ENCODE measurements around the gene C10orf143.
"Not testable (repeated sequence)": the region's sequence is repeated elsewhere in the genome, so short reads cannot be mapped to it uniquely, and the experiment has no call there.

C10orf143 gene

GRCh38 chr10:130110246-130111112 is at the start of gene C10orf143:
C10orf143 (minus strand) TSS chr10:130110830; CDS start chr10:130110772, 58 bp downstream.
- peak; percentile 97 for DNase-seq

- no peak for DNase-seq
These were observed 48.7 kb upstream of the C10orf143 start for GRCh38 chr10:130159192-130159794.

- DNase-seq = no peak
These were observed 35.4 kb upstream of the C10orf143 start for GRCh38 chr10:130146042-130146441.

- no peak for DNase-seq
These were observed 31.2 kb upstream of the C10orf143 start for GRCh38 chr10:130141878-130142277.

- DNase-seq = peak; percentile 19
These were observed 30.8 kb upstream of the C10orf143 start for GRCh38 chr10:130141460-130141859.

- DNase-seq = no peak
These were observed 30.4 kb upstream of the C10orf143 start for GRCh38 chr10:130141038-130141437.

- DNase-seq = no peak
These were observed 29.8 kb upstream of the C10orf143 start for GRCh38 chr10:130140425-130140824.

GRCh38 chr10:130138479-130138866 is 27.8 kb upstream of the C10orf143 start:
- DNase-seq = peak; percentile 57

- no peak for DNase-seq
These were observed 27.2 kb upstream of the C10orf143 start for GRCh38 chr10:130137659-130138478.

GRCh38 chr10:130137090-130137448 is 26.4 kb upstream of the C10orf143 start:
- DNase-seq = peak; percentile 30

- peak; percentile 83 for DNase-seq
These were observed 25.8 kb upstream of the C10orf143 start, which contains the start of gene GLRX3 for GRCh38 chr10:130136226-130137089. GLRX3 (plus strand) TSS chr10:130136391; CDS start chr10:130136421, 30 bp downstream.

GRCh38 chr10:130135676-130136225 is 25.1 kb upstream of the C10orf143 start:
- DNase-seq = no peak

- no peak for DNase-seq
These were observed 18.3 kb upstream of the C10orf143 start for GRCh38 chr10:130128922-130129321.

GRCh38 chr10:130128062-130128781 is 17.6 kb upstream of the C10orf143 start:
- no peak for DNase-seq

GRCh38 chr10:130127364-130128061 is 16.9 kb upstream of the C10orf143 start:
- DNase-seq = peak; percentile 67

GRCh38 chr10:130121486-130122079 is 11.0 kb upstream of the C10orf143 start:
- no peak for DNase-seq

GRCh38 chr10:130117535-130117934 is 6.9 kb upstream of the C10orf143 start:
- DNase-seq = not testable (repeated sequence)

- DNase-seq = not testable (repeated sequence)
These were observed 6.3 kb upstream of the C10orf143 start for GRCh38 chr10:130116942-130117341.

GRCh38 chr10:130112821-130113220 is 2.2 kb upstream of the C10orf143 start:
- DNase-seq = no peak

- no peak for DNase-seq
These were observed 1.2 kb upstream of the C10orf143 start for GRCh38 chr10:130111852-130112180.

All from EL (cell line).